Endothelial cell of umbilical vein (primary cell): Measurements from ENCODE around the gene FBXO4. TPM values are rescaled to one million over a fixed set of nuclear protein-coding genes. Genes with fewer than 3 reads are reported as not detected.
"Not testable (repeated sequence)": the region's sequence is repeated elsewhere in the genome, so short reads cannot be mapped to it uniquely, and the experiment has no call there.

Source experiments
- BruUV-seq: library from RNA; stranded (reverse); fragments of 400-500 nt; replicated peaks from 2 replicates; lab custom pipeline; 2021; lab: Mats Ljungman, UMichigan
- CTCF ChIA-PET: fragments of 300-600, 350-600 bp; sonication (Branson Sonifier 250); formaldehyde crosslinking; loops from one replicate; lab custom pipeline; 2021; ENCODE audit warnings: antibody characterized with exemption, inconsistent platforms; lab: Charles Lee
- POLR2A ChIA-PET: fragments of 300-600, 350-600 bp; sonication (Branson Sonifier 250); formaldehyde crosslinking; loops from one replicate; lab custom pipeline; 2021; ENCODE audit warnings: antibody characterized with exemption, inconsistent platforms; lab: Charles Lee
- DNase-seq: peaks from one replicate; pipeline ENCODE4 v3.0.0-alpha.2; 2011; ENCODE audit warnings: low read depth, low spot score
- FAIRE-seq: peaks from 2 replicates; lab custom pipeline; 2011; peaks lifted over from hg19 to GRCh38; lab: Jason Lieb, UNC
- H2AFZ ChIP-seq: 2 replicates; pipeline ENCODE4 v1.6.0; 2012; ENCODE audit warnings: low read depth, low read length, control low read depth, inconsistent platforms
- H3K27ac ChIP-seq: 2 replicates; pipeline ENCODE4 v1.5.1; 2011; ENCODE audit warnings: low read depth, mild to moderate bottlenecking, control low read depth, low read length, moderate library complexity; ENCODE audit not compliant: insufficient read depth
- H3K27me3 ChIP-seq, 2 experiments: 2 replicates each; pipeline versions ENCODE4 v1.6.0 to v1.6.1; 2011; ENCODE audit warnings: low read length in 2 of 2, mixed read lengths in 1 of 2; ENCODE audit not compliant: control insufficient read depth in 2 of 2, insufficient read depth in 2 of 2
- H3K36me3 ChIP-seq, 2 experiments: 2 replicates in 1 of 2; 3 replicates in 1 of 2; pipeline ENCODE4 v1.5.1; 2011; ENCODE audit warnings: low read length in 2 of 2, mild to moderate bottlenecking in 1 of 2, moderate library complexity in 1 of 2; ENCODE audit not compliant: control insufficient read depth in 2 of 2, insufficient read depth in 2 of 2; ENCODE audit errors: extremely low read depth in 1 of 2
- H3K4me1 ChIP-seq: 3 replicates; pipeline ENCODE4 v1.5.1; 2011; ENCODE audit warnings: mild to moderate bottlenecking, low read length; ENCODE audit not compliant: control insufficient read depth, insufficient read depth; ENCODE audit errors: extremely low read depth
- H3K4me2 ChIP-seq: 2 replicates; pipeline ENCODE4 v1.6.1; 2011; ENCODE audit warnings: low read length, control low read depth, mixed read lengths; ENCODE audit not compliant: insufficient read depth
- H3K4me3 ChIP-seq, 3 experiments: fragments of 200-600 bp in 1 of 3; sonication (generic), shearing (Covaris generic) in 1 of 3; replicated peaks in 1 of 3; 2 replicates each; pipeline ENCODE4 v1.5.1; 2011 to 2016; ENCODE audit warnings: control low read depth in 3 of 3, low read length in 3 of 3, mild to moderate bottlenecking in 2 of 3, inconsistent platforms in 1 of 3, low read depth in 1 of 3, moderate library complexity in 1 of 3; ENCODE audit not compliant: insufficient read depth in 1 of 3
- H3K79me2 ChIP-seq: 2 replicates; pipeline ENCODE4 v1.6.0; 2012; ENCODE audit warnings: low read length, inconsistent platforms; ENCODE audit not compliant: control insufficient read depth, insufficient read depth
- H3K9ac ChIP-seq: replicated peaks from 2 replicates; pipeline ENCODE3; 2011; ENCODE audit warnings: low read length, control low read depth; ENCODE audit not compliant: insufficient read depth; ENCODE audit errors: extremely low read depth
- H3K9me1 ChIP-seq: replicated peaks from 3 replicates; pipeline ENCODE4 v1.6.0; 2011; ENCODE audit warnings: mild to moderate bottlenecking, low read length; ENCODE audit not compliant: control insufficient read depth, insufficient read depth; ENCODE audit errors: extremely low read depth
- H3K9me3 ChIP-seq: replicated peaks from 2 replicates; pipeline ENCODE4 v1.5.1; 2012; ENCODE audit warnings: low read length, inconsistent platforms; ENCODE audit not compliant: control insufficient read depth, insufficient read depth
- H4K20me1 ChIP-seq: replicated peaks from 2 replicates; pipeline ENCODE3; 2011; ENCODE audit warnings: mild to moderate bottlenecking, low read length; ENCODE audit not compliant: control insufficient read depth, insufficient read depth; ENCODE audit errors: extremely low read depth
- EZH2 ChIP-seq: IDR thresholded peaks from 2 replicates; pipeline ENCODE4 v1.6.1; 2012; ENCODE audit warnings: borderline replicate concordance, low read depth, mild to moderate bottlenecking, moderate library complexity, low read length, inconsistent platforms; ENCODE audit not compliant: severe bottlenecking
- FOS ChIP-seq: IDR thresholded peaks from 2 replicates; pipeline ENCODE4 v1.6.1; 2011; ENCODE audit warnings: mild to moderate bottlenecking, low read length, moderate library complexity, borderline replicate concordance; ENCODE audit not compliant: insufficient read depth
- GATA2 ChIP-seq: IDR thresholded peaks from 2 replicates; pipeline ENCODE4 v1.7.0; 2011; ENCODE audit warnings: low read depth, mild to moderate bottlenecking, moderate library complexity, mixed read lengths, low read length; ENCODE audit not compliant: insufficient read length, insufficient read depth
- JUN ChIP-seq: IDR thresholded peaks from 2 replicates; pipeline ENCODE4 v1.6.1; 2011; ENCODE audit warnings: borderline replicate concordance, low read depth; ENCODE audit not compliant: insufficient read length, insufficient read depth
- MYC ChIP-seq: IDR thresholded peaks from one replicate; pipeline ENCODE4 v1.6.1; 2011; ENCODE audit warnings: mild to moderate bottlenecking, low read depth, low read length
- POLR2A ChIP-seq: IDR thresholded peaks from 2 replicates; pipeline ENCODE4 v1.6.1; 2012; ENCODE audit warnings: low read depth, mild to moderate bottlenecking, control low read depth, low read length
- POLR2AphosphoS5 ChIP-seq: IDR thresholded peaks from 2 replicates; pipeline ENCODE4 v1.6.1; 2012; ENCODE audit warnings: low read depth, mild to moderate bottlenecking, control low read depth, low read length, moderate library complexity; ENCODE audit not compliant: insufficient read depth
- dilution Hi-C: fragments of 300-500 bp; cut with MboI; formaldehyde crosslinking; loops from one replicate; pipeline ENCODE4 v1.15.0; 2019; ENCODE audit warnings: low sequenced_read_pairs; ENCODE audit not compliant: extremely low pct_ligation_motif_present
- intact Hi-C: fragments of 100-400 bp; cut with micrococcal nuclease; formaldehyde crosslinking; loops from one replicate; pipeline ENCODE4 v1.10.0; 2022
- polyA plus RNA-seq, 4 experiments: library from polyadenylated mRNA; depleted of rRNA in 3 of 4; stranded (reverse) in 3 of 4; unstranded in 1 of 4; fragments of >200 nt; gene quantifications; 2 replicates each; pipeline versions ENCODE4 v1.2.1 to v1.2.3, GENCODE V29; 2011 to 2012; ENCODE audit warnings: missing spikeins in 1 of 4
- total RNA-seq: library from RNA; stranded (reverse); gene quantifications from 2 replicates; pipeline ENCODE4 v1.2.3, GENCODE V29; 2021
- TF ChIP-seq, protein P1 (sequence below): IDR thresholded peaks from 2 replicates; pipeline ENCODE4 v1.6.1; 2011; ENCODE audit not compliant: insufficient read depth, insufficient read length
- TF ChIP-seq, protein P2 (sequence below), 2 donors: IDR thresholded peaks; 1 replicate in 1 of 2; 2 replicates in 1 of 2; pipeline ENCODE4 v1.5.1; 2011; ENCODE audit warnings: low read length in 2 of 2, mild to moderate bottlenecking in 2 of 2, moderate library complexity in 2 of 2, control low read depth in 1 of 2, inconsistent platforms in 1 of 2, low read depth in 1 of 2; ENCODE audit not compliant: insufficient read depth in 1 of 2; ENCODE audit errors: extremely low read depth in 1 of 2

FBXO4 gene
- total and polyA plus RNA-seq, 2 donors (not counting 3 experiments of a cell fraction or from before 2014, with no cell fraction given): 4.4 to 7.7 TPM

DNA sequence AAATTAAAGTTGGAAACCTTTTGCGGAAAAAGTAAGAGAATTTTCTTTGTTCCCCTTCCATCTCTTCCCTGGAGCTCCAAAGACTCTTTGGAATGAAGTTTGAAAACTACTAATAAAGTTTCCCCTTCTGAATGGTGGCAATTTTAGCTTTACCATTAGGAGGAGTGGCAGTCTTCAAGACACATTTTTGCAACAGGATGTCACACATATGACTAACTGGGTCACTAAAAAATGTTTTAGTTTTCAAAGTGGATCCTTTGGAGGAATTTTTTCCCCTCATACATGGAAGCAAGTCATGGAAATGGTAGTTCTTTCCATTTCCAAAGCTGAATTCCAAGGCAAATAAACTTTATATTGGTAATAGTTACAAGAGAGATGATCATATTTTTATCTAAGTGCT is 15.6 kb downstream of the FBXO4 start:
- intact Hi-C loops (no loop called here), dilution Hi-C loops (no loop called here)
- DNase-seq (no peak), FAIRE-seq (no peak)
- H2AFZ ChIP-seq: no peak overlapping the region
- no TSS peak for BruUV-seq
- ChIA-PET POLR2A (no interaction called here), CTCF (no interaction called here)
- H3K9me1 ChIP-seq: no peaks in the 10 kb centered on the region
- no peaks in the 10 kb centered on the region for H3K36me3 ChIP-seq
- no peak overlapping the region for H3K4me3 ChIP-seq
- no peak overlapping the region for H3K27ac ChIP-seq
- H3K4me2 ChIP-seq: no peak overlapping the region
- H3K4me1 ChIP-seq: no peaks in the 10 kb centered on the region
- H4K20me1 ChIP-seq: no peaks in the 10 kb centered on the region
- no peaks in the 10 kb centered on the region for H3K27me3 ChIP-seq
- no peak for TF ChIP-seq POLR2AphosphoS5
- TF ChIP-seq MYC: no peak
- TF ChIP-seq GATA2: no peak
- TF ChIP-seq, protein P1, sequence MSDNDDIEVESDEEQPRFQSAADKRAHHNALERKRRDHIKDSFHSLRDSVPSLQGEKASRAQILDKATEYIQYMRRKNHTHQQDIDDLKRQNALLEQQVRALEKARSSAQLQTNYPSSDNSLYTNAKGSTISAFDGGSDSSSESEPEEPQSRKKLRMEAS: no peak
- no peak for TF ChIP-seq POLR2A
- TF ChIP-seq JUN: no peak
- no peak for TF ChIP-seq FOS
- TF ChIP-seq EZH2: no peak
- TF ChIP-seq, protein P2, sequence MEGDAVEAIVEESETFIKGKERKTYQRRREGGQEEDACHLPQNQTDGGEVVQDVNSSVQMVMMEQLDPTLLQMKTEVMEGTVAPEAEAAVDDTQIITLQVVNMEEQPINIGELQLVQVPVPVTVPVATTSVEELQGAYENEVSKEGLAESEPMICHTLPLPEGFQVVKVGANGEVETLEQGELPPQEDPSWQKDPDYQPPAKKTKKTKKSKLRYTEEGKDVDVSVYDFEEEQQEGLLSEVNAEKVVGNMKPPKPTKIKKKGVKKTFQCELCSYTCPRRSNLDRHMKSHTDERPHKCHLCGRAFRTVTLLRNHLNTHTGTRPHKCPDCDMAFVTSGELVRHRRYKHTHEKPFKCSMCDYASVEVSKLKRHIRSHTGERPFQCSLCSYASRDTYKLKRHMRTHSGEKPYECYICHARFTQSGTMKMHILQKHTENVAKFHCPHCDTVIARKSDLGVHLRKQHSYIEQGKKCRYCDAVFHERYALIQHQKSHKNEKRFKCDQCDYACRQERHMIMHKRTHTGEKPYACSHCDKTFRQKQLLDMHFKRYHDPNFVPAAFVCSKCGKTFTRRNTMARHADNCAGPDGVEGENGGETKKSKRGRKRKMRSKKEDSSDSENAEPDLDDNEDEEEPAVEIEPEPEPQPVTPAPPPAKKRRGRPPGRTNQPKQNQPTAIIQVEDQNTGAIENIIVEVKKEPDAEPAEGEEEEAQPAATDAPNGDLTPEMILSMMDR (IDR thresholded peaks at IDR 0.05; ENCODE audit: extremely low read depth in 1 of 2, insufficient read depth in 1 of 2, low read depth in 1 of 2, low read length in 2 of 2): no peak
- H3K79me2 ChIP-seq: no peaks in the 10 kb centered on the region
- no peak overlapping the region for H3K9ac ChIP-seq
- H3K9me3 ChIP-seq: no peaks in the 10 kb centered on the region

DNA sequence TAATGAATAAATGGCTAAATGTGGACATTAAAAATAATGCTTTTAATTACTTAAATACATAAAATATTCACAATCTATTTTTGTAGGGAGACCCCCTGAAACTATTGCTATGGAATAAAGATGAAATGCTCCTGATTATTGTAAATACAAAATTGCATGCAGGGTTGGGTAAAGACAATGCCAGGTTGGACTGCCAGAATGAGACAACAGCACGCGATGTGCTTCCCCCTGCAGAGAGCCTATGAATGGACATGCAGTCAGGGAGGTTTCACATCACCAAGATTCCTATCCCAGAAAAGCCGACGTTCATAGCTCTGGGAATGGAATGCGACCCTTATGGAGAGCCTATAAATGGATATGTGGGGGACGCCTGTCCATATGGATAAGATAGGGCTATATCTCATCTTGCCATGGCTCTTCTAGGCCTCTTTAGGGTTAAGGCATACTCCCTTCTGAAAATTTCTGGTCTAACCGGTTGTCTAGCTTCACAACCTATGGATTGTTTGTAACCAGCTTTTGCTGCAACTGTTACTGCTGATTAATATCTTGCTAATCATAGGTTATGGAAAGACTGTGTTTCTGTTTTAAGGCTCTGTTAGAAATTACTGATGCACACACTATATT is 20.4 kb downstream of the FBXO4 start:
- H3K27me3 ChIP-seq, POLR2A ChIA-PET, H3K4me1 ChIP-seq, BruUV-seq, H3K9me3 ChIP-seq, H4K20me1 ChIP-seq, H3K4me2 ChIP-seq, H3K9me1 ChIP-seq, H3K9ac ChIP-seq, intact Hi-C loops, H3K36me3 ChIP-seq, H2AFZ ChIP-seq, H3K27ac ChIP-seq, FAIRE-seq, H3K79me2 ChIP-seq, H3K4me3 ChIP-seq, dilution Hi-C loops, DNase-seq: not testable (repeated sequence)
- CTCF ChIA-PET: interaction anchor here (1.0 kb wide), 1 partner anchor 10 kb away, joined by 4 read pairs; no protein-coding TSS in a partner anchor
